K562 (cell line): Measurements from ENCODE around the gene UBA7. TPM values are rescaled to one million over a fixed set of nuclear protein-coding genes. Genes with fewer than 3 reads are reported as not detected.

Experiments
- ARID1B ChIP-seq: fragments of 450-650 bp; IDR thresholded peaks from 2 replicates; pipeline ENCODE4 v1.6.1; 2016; ENCODE audit warnings: antibody characterized with exemption, mild to moderate bottlenecking, inconsistent platforms
- CTCFL ChIP-seq: IDR thresholded peaks from 2 replicates; pipeline ENCODE4 v1.6.1; 2011; ENCODE audit warnings: borderline replicate concordance, low read depth, mild to moderate bottlenecking, moderate library complexity, low read length; ENCODE audit not compliant: insufficient read depth, poor library complexity, severe bottlenecking
- GABPA ChIP-seq: fragments of 200-800 bp; sonication (Bioruptor generic); conservative IDR thresholded peaks from 2 replicates; pipeline ENCODE4 v1.6.1; 2016; ENCODE audit warnings: low read depth, missing genetic modification characterization, missing compliant biosample characterization
- ID3 ChIP-seq, 2 experiments: fragments of 250-450 bp in 1 of 2; fragments of 450-650 bp in 1 of 2; sonication (Bioruptor Pico) in 1 of 2; IDR thresholded peaks; 2 replicates each; pipeline versions ENCODE4 v1.6.1 to v1.8.0; 2016 to 2021; ENCODE audit warnings: mild to moderate bottlenecking in 2 of 2, moderate library complexity in 2 of 2, missing compliant biosample characterization in 1 of 2, missing genetic modification characterization in 1 of 2
- NFIC ChIP-seq: fragments of 450-650 bp; IDR thresholded peaks from 2 replicates; pipeline ENCODE4 v1.6.1; 2017; ENCODE audit warnings: mild to moderate bottlenecking, inconsistent platforms
- NKRF ChIP-seq: fragments of 450-650 bp; IDR thresholded peaks from 2 replicates; pipeline ENCODE4 v1.6.1; 2016; ENCODE audit warnings: borderline replicate concordance
- NRF1 ChIP-seq, 2 experiments: fragments of 450-650 bp; IDR thresholded peaks in 1 of 2; conservative IDR thresholded peaks in 1 of 2; 2 replicates each; pipeline ENCODE4 v1.6.1; 2014; ENCODE audit warnings: mild to moderate bottlenecking in 2 of 2
- PHB2 ChIP-seq: fragments of 450-650 bp; IDR thresholded peaks from 2 replicates; pipeline ENCODE4 v1.6.1; 2017; ENCODE audit warnings: low read depth
- PPARD ChIP-seq: fragments of 250-450 bp; sonication (Bioruptor Pico); IDR thresholded peaks from 2 replicates; pipeline ENCODE4 v1.8.0; 2022; ENCODE audit warnings: inconsistent platforms, mild to moderate bottlenecking, moderate library complexity
- TEAD4 ChIP-seq, 2 experiments: sonication (generic) in 1 of 2; formaldehyde crosslinking in 1 of 2; IDR thresholded peaks; 2 replicates each; pipeline versions ENCODE4 v1.6.1 to v1.8.0; 2012 to 2022; ENCODE audit warnings: borderline replicate concordance in 1 of 2, inconsistent platforms in 1 of 2, low read length in 1 of 2, mild to moderate bottlenecking in 1 of 2, missing genetic modification reagents in 1 of 2
- YY1 ChIP-seq, 3 experiments: IDR thresholded peaks; 2 replicates each; pipeline ENCODE4 v1.6.1; 2011; ENCODE audit warnings: low read length in 2 of 3, mild to moderate bottlenecking in 2 of 3, moderate library complexity in 2 of 3, borderline replicate concordance in 1 of 3, control low read depth in 1 of 3, low read depth in 1 of 3; ENCODE audit not compliant: insufficient read depth in 3 of 3, insufficient replicate concordance in 2 of 3, control insufficient read depth in 1 of 3, insufficient read length in 1 of 3; ENCODE audit errors: extremely low read depth in 1 of 3
- ZMIZ1 ChIP-seq, 2 experiments: fragments of 150-350 bp in 1 of 2; IDR thresholded peaks; 2 replicates each; pipeline ENCODE4 v1.6.1; 2012 to 2016; ENCODE audit warnings: low read depth in 2 of 2, low read length in 2 of 2, mild to moderate bottlenecking in 1 of 2, moderate library complexity in 1 of 2
- ZNF668 ChIP-seq: fragments of 250-450 bp; sonication (Bioruptor Pico); IDR thresholded peaks from 2 replicates; pipeline ENCODE4 v1.8.0; 2022; ENCODE audit warnings: mild to moderate bottlenecking, inconsistent platforms
- polyA plus RNA-seq, 8 experiments: library from polyadenylated mRNA; depleted of rRNA in 4 of 8; stranded (reverse) in 5 of 8; unstranded in 3 of 8; fragments of >200 nt; fragmentation: Nextera tagmentation in 2 of 8; fragmentation: Illumina TruSeq in 1 of 8; extraction: Ambion mirVana in 2 of 8; extraction: Trizol in 1 of 8; gene quantifications; 2 replicates each; pipeline versions ENCODE4 v1.2.1 to v1.2.3, GENCODE V29; 2011 to 2014; ENCODE audit warnings: inconsistent platforms in 1 of 8, missing spikeins in 1 of 8
- total RNA-seq, 7 experiments: library from RNA; depleted of rRNA in 6 of 7; stranded (reverse); fragments of >200 nt in 6 of 7; fragmentation: Illumina TruSeq in 2 of 7; extraction: Trizol in 2 of 7; gene quantifications; 2 replicates each; pipeline versions ENCODE4 v1.2.1 to v1.2.3, GENCODE V29; 2011 to 2021; ENCODE audit warnings: low replicate concordance in 1 of 7

The UBA7 gene
- total and polyA plus RNA-seq, 9 of the 15 experiments (the other 6 are each of a cell fraction or from before 2014, with no cell fraction given), result 0.17 to 3.3 (median 2.0) TPM

GRCh38 chr3:49805897-49806701, 7.7 kb downstream of the UBA7 start (continued):
- peak; percentile 55; the same call in 1 of the 2 replicates for TF ChIP-seq TEAD4 (IDR thresholded peaks at IDR 0.05; ENCODE audit: low read length)
- TF ChIP-seq TEAD4 (CRISPR knock-in tag; IDR thresholded peaks at IDR 0.05; ENCODE audit: borderline replicate concordance), result no peak
- TF ChIP-seq NRF1 (conservative IDR thresholded peaks at IDR 0.05 in 1 of 2, IDR thresholded peaks at IDR 0.05 in 1 of 2), result no peak
- 0 out of 2 replicates have a peak, but pooled peaks have one; percentile 47 for TF ChIP-seq GABPA (tag)
- peak in 1 of 2 experiments; percentile 56; a peak in 1 of 4 replicates for TF ChIP-seq ZMIZ1 (IDR thresholded peaks at IDR 0.05; ENCODE audit: low read depth in 2 of 2, low read length in 2 of 2)
- TF ChIP-seq CTCFL, result no peak
- TF ChIP-seq NFIC, result peak; percentile 48; the same call in 1 of the 2 replicates
- no peak for TF ChIP-seq NKRF
- peak; percentile 18; the same call in 1 of the 2 replicates for TF ChIP-seq PHB2
- TF ChIP-seq ID3 (CRISPR knock-in tag; IDR thresholded peaks at IDR 0.05), result no peak
- TF ChIP-seq ID3 (tag; IDR thresholded peaks at IDR 0.05), result 0 out of 2 replicates have a peak, but pooled peaks have one; percentile 24
- TF ChIP-seq ZNF668, result no peak
- no peak for TF ChIP-seq PPARD (CRISPR knock-in tag)
- TF ChIP-seq YY1 (IDR thresholded peaks at IDR 0.05; ENCODE audit: borderline replicate concordance in 1 of 3, control insufficient read depth in 1 of 3, extremely low read depth in 1 of 3, insufficient read depth in 3 of 3, insufficient read length in 1 of 3, insufficient replicate concordance in 2 of 3, low read depth in 1 of 3, low read length in 2 of 3), result peak in 1 of 3 experiments; percentile 16
- TF ChIP-seq ARID1B, result peak; percentile 84
